Activated CD8-positive, alpha-beta memory T cell treated with anti-CD3 and anti-CD28 coated beads, Interleukin-2, amount 50 U/mL, for 4 hours (primary cell): ENCODE data around the gene CPNE6.

Experiments
- DNase-seq: peaks from one replicate; pipeline ENCODE4 v3.0.0-alpha.2; 2020

The CPNE6 gene

GRCh38 chr14:24070285-24071143 lies 848 bp upstream of the CPNE6 start:
- no peak for DNase-seq

GRCh38 chr14:24071836-24072430 lies 571 bp downstream of the CPNE6 start:
- DNase-seq: no peak

- no peak for DNase-seq
Observed at GRCh38 chr14:24072436-24072835, 1.1 kb downstream of the CPNE6 start.

GRCh38 chr14:24072881-24073877 lies 1.8 kb downstream of the CPNE6 start:
- no peak for DNase-seq

GRCh38 chr14:24074625-24075484 lies 3.5 kb downstream of the CPNE6 start:
- no peak for DNase-seq

- no peak for DNase-seq
Observed at GRCh38 chr14:24075485-24076301, 4.3 kb downstream of the CPNE6 start.

- no peak for DNase-seq
Observed at GRCh38 chr14:24076302-24076601, 4.9 kb downstream of the CPNE6 start.

- DNase-seq: no peak
Observed at GRCh38 chr14:24077086-24077485, 5.7 kb downstream of the CPNE6 start.

- DNase-seq: no peak
Observed at GRCh38 chr14:24078146-24078545, 6.8 kb downstream of the CPNE6 start.

GRCh38 chr14:24079491-24080141 lies 8.3 kb downstream of the CPNE6 start:
- no peak for DNase-seq

- DNase-seq: no peak
Observed at GRCh38 chr14:24080142-24080530, 8.8 kb downstream of the CPNE6 start.

GRCh38 chr14:24080888-24081738 lies 9.8 kb downstream of the CPNE6 start:
- DNase-seq: peak; percentile 69

GRCh38 chr14:24081739-24082211 lies 10.4 kb downstream of the CPNE6 start:
- DNase-seq: no peak

- DNase-seq: no peak
Observed at GRCh38 chr14:24082411-24083080, 11.2 kb downstream of the CPNE6 start.

- DNase-seq: no peak
Observed at GRCh38 chr14:24083462-24083861, 12.1 kb downstream of the CPNE6 start.

GRCh38 chr14:24084440-24084839 lies 13.1 kb downstream of the CPNE6 start:
- no peak for DNase-seq

GRCh38 chr14:24085215-24085614 lies 13.9 kb downstream of the CPNE6 start:
- no peak for DNase-seq

GRCh38 chr14:24086193-24086955 lies 15.0 kb downstream of the CPNE6 start:
- DNase-seq: no peak
